ENCODE measurements around the gene THRB. TPM values are rescaled to one million over a fixed set of nuclear protein-coding genes. Genes with fewer than 3 reads are reported as not detected.

THRB gene
- total RNA-seq, 4 donors from 2014 or later, result 9.8 to 52.4 (median 31.3) TPM

- no peak for DNase-seq
- no peaks in the 10 kb centered on the region for H3K36me3 ChIP-seq
- intact Hi-C loops (cut with DNase I; ENCODE audit: low total_unique reads), result no loop called here
- no peak overlapping the region for H3K27ac ChIP-seq
- in situ Hi-C loops (cut with MboI; ENCODE audit: low pct_ligation_motif_present in 1 of 4, low pct_unique_long_range_greater_than_20kb in 1 of 4, low sequenced_read_pairs in 3 of 4), result no loop called here
- no peaks in the 10 kb centered on the region for H3K4me1 ChIP-seq
- H3K9me3 ChIP-seq, result no peaks in the 10 kb centered on the region
- H3K4me3 ChIP-seq, result no peak overlapping the region
- TF ChIP-seq CTCF (IDR thresholded peaks at IDR 0.05) (no peak), EP300 (IDR thresholded peaks at IDR 0.05; ENCODE audit: low read depth) (no peak), POLR2A (IDR thresholded peaks at IDR 0.05) (no peak), POLR2AphosphoS5 (IDR thresholded peaks at IDR 0.05) (no peak)
- H3K27me3 ChIP-seq, result no peaks in the 10 kb centered on the region
- 54 to 64% methylated on average over 5 of the region's 5 CpGs for WGBS, 2 donors (ENCODE audit: low coverage in 1 of 2)
These were observed 317.4 kb downstream of the THRB start for GRCh38 chr3:24177201-24177600.

- intact Hi-C loops (cut with DNase I; ENCODE audit: low total_unique reads) (no loop called here), in situ Hi-C loops (cut with MboI; ENCODE audit: low pct_ligation_motif_present in 1 of 4, low pct_unique_long_range_greater_than_20kb in 1 of 4, low sequenced_read_pairs in 3 of 4) (no loop called here)
- no peaks in the 10 kb centered on the region for H3K27me3 ChIP-seq
- WGBS, 2 donors (ENCODE audit: low coverage in 1 of 2), result 93 to 100% methylated on average over 2 of the region's 2 CpGs
- TF ChIP-seq POLR2A (IDR thresholded peaks at IDR 0.05) (no peak), CTCF (IDR thresholded peaks at IDR 0.05) (no peak), POLR2AphosphoS5 (IDR thresholded peaks at IDR 0.05) (no peak), EP300 (IDR thresholded peaks at IDR 0.05; ENCODE audit: low read depth) (no peak)
- H3K27ac ChIP-seq, result no peak overlapping the region
- H3K4me1 ChIP-seq, result no peaks in the 10 kb centered on the region
- no peaks in the 10 kb centered on the region for H3K9me3 ChIP-seq
- no peaks in the 10 kb centered on the region for H3K36me3 ChIP-seq
- no peak overlapping the region for H3K4me3 ChIP-seq
- DNase-seq, result no peak
These were observed 320.0 kb downstream of the THRB start for GRCh38 chr3:24174614-24175013.

- no peak overlapping the region for H3K27ac ChIP-seq
- no peaks in the 10 kb centered on the region for H3K9me3 ChIP-seq
- no peaks in the 10 kb centered on the region for H3K36me3 ChIP-seq
- no peak for DNase-seq
- no peak overlapping the region for H3K4me3 ChIP-seq
- in situ Hi-C loops (cut with MboI; ENCODE audit: low pct_ligation_motif_present in 1 of 4, low pct_unique_long_range_greater_than_20kb in 1 of 4, low sequenced_read_pairs in 3 of 4), result no loop called here
- no peaks in the 10 kb centered on the region for H3K27me3 ChIP-seq
- H3K4me1 ChIP-seq, result no peaks in the 10 kb centered on the region
- TF ChIP-seq EP300 (IDR thresholded peaks at IDR 0.05; ENCODE audit: low read depth) (no peak), POLR2A (IDR thresholded peaks at IDR 0.05) (no peak), CTCF (IDR thresholded peaks at IDR 0.05) (no peak), POLR2AphosphoS5 (IDR thresholded peaks at IDR 0.05) (no peak)
- intact Hi-C loops (cut with DNase I; ENCODE audit: low total_unique reads), result no loop called here
- 79 to 84% methylated on average over 3 of the region's 3 CpGs for WGBS, 2 donors (ENCODE audit: low coverage in 1 of 2)
These were observed 325.7 kb downstream of the THRB start for GRCh38 chr3:24168977-24169376.

- H3K9me3 ChIP-seq, result no peaks in the 10 kb centered on the region
- H3K36me3 ChIP-seq, result no peaks in the 10 kb centered on the region
- H3K4me1 ChIP-seq, result no peaks in the 10 kb centered on the region
- no peaks in the 10 kb centered on the region for H3K27me3 ChIP-seq
- no peak overlapping the region for H3K4me3 ChIP-seq
- no peak for DNase-seq
- H3K27ac ChIP-seq, result no peak overlapping the region
- in situ Hi-C loops (cut with MboI; ENCODE audit: low pct_ligation_motif_present in 1 of 4, low pct_unique_long_range_greater_than_20kb in 1 of 4, low sequenced_read_pairs in 3 of 4), result no loop called here
- intact Hi-C loops (cut with DNase I; ENCODE audit: low total_unique reads), result no loop called here
- 60 to 79% methylated on average over 3 of the region's 3 CpGs for WGBS, 2 donors (ENCODE audit: low coverage in 1 of 2)
- no peak for TF ChIP-seq CTCF (IDR thresholded peaks at IDR 0.05)
- TF ChIP-seq EP300 (IDR thresholded peaks at IDR 0.05; ENCODE audit: low read depth), result no peak
- TF ChIP-seq POLR2A (IDR thresholded peaks at IDR 0.05), result no peak
- no peak for TF ChIP-seq POLR2AphosphoS5 (IDR thresholded peaks at IDR 0.05)
These were observed 327.2 kb downstream of the THRB start for GRCh38 chr3:24167429-24167828.
